Spleen (tissue), 7 donors: ENCODE measurements around the gene PLCH1.

Experiments
- CTCF ChIP-seq, 11 experiments: fragments of 200-600 bp in 7 of 11; fragments of 450-650 bp in 4 of 11; sonication (generic) in 4 of 11; IDR thresholded peaks in 8 of 11; conservative IDR thresholded peaks in 3 of 11; 1 replicate in 7 of 11; 2 replicates in 4 of 11; pipeline versions ENCODE4 v1.4.0 to v1.8.0; 2016 to 2021; ENCODE audit warnings: antibody characterized with exemption in 11 of 11, inconsistent platforms in 4 of 11, mild to moderate bottlenecking in 1 of 11
- POLR2AphosphoS5 ChIP-seq, 3 donors: sonication (generic); formaldehyde crosslinking; IDR thresholded peaks; one replicate each; pipeline ENCODE4 v1.5.1; 2017; ENCODE audit warnings: antibody characterized with exemption in 3 of 3
- donor health status: DM: no; HTN: no; CAD: no; lungs with moderate emphysema.
- donor health status: DM: no; HTN: no; CAD: no.
- donor health status: DM: no; HTN: no; CAD: no.

GRCh38 chr3:155688481-155688880, 56.4 kb downstream of the PLCH1 start:
- TF ChIP-seq CTCF (IDR thresholded peaks at IDR 0.05 in 8 of 11, conservative IDR thresholded peaks at IDR 0.05 in 3 of 11) (no peak), POLR2AphosphoS5 (IDR thresholded peaks at IDR 0.05) (no peak)
